NB4 (cell line): ENCODE results near the gene DRC1.

Source experiments
- CTCF ChIP-seq: IDR thresholded peaks from one replicate; pipeline ENCODE4 v1.5.1; 2012; ENCODE audit warnings: low read depth, low read length
- POLR2A ChIP-seq: IDR thresholded peaks from 2 replicates; pipeline ENCODE4 v1.6.1; 2011; ENCODE audit warnings: mild to moderate bottlenecking; ENCODE audit not compliant: insufficient read length; ENCODE audit errors: extremely low read depth
- TF ChIP-seq, protein P1 (sequence below): IDR thresholded peaks from 2 replicates; pipeline ENCODE4 v1.6.1; 2011; ENCODE audit warnings: low read depth, low read length

DNA sequence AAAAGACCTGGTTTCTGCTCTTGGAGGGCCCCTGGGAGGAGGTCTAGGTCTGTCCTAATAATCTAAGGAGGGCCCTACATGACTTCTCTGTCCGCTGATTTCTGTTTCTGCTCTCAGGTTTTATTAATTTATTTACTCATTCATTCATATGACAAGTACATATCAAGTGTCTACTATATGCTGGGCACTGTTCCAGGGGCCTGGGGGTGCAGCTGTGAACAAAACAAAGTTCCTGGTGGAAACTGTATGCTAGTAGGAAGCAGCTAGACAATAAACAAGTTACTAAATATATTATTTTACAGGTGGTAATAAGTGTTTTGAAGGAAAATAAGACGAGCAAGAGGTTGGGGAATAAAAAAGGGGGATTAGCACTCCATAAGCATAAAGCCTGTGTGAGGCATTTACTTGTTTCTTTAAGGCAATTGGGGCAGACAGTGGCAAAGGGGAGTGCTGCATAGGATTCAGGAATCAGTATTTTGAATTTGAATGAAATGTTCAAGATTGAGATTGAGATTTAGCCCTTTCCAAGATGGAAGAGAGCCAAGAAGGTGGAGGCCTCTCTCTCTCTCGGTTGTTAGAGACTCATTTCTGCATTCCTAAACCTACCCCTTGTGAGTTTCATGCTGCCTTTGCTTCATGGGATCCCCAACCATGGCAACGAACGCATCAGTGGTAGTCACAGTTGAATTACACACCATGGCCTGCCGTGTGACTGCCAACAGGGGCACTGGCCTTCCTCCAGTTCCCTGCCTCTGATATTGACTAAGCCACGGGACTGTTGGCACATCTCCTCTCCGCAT, 28.3 kb downstream of the DRC1 start:
- TF ChIP-seq CTCF: no peak
- TF ChIP-seq, protein P1, sequence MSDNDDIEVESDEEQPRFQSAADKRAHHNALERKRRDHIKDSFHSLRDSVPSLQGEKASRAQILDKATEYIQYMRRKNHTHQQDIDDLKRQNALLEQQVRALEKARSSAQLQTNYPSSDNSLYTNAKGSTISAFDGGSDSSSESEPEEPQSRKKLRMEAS: no peak
- no peak for TF ChIP-seq POLR2A
